Measurements from ENCODE around the gene CDC37L1. TPM values are rescaled to one million over a fixed set of nuclear protein-coding genes. Genes with fewer than 3 reads are reported as not detected.

The CDC37L1 gene
- total RNA-seq, 4 donors from 2014 or later = 33.8 to 44.6 (median 37.3) TPM

GRCh38 chr9:4684820-4685219, 5.5 kb downstream of the CDC37L1 start:
- 94 to 95% methylated on average over 4 of the region's 4 CpGs for WGBS, 2 donors
- no peak overlapping the region for H3K27ac ChIP-seq

DNA sequence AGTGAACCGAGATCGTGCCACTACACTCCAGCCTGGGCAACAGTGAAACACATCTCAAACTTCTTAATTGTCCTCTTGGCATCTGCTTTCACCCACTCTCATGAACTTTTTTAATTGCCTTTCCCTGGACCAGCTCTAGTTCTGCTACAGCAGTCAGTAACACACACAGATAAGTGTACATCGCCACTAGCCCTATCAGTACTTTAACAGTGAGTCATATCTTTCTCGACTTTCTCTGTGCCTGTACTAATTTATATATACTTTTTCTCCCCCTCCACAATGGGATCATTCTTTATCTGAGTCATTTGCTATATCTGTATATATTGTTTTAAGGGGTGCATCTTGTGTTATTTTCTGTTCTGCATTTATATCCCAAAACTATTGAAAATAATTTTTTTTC, 6.7 kb downstream of the CDC37L1 start:
- Histone ChIP-seq H3K4me1 (peaks cover 3 to 4% of the 10 kb centered on the region in 2 donors), H3K9me3 (no peaks in the 10 kb centered on the region), H3K27ac (no peak overlapping the region), H3K4me3 (replicated peaks in 1 of 3) (no peak overlapping the region), H3K27me3 (no peaks in the 10 kb centered on the region), H3K36me3 (peaks cover 4 to 5% of the 10 kb centered on the region in 2 donors)
- no peak for TF ChIP-seq POLR2A (IDR thresholded peaks at IDR 0.05)
- no peak for TF ChIP-seq CTCF (IDR thresholded peaks at IDR 0.05)
- no peak for DNase-seq
- intact Hi-C loops (cut with DNase I) = no loop called here
- 89 to 93% methylated on average over 4 of the region's 4 CpGs for WGBS, 2 donors

More at GRCh38 chr9:4684820-4685219, 5.5 kb downstream of the CDC37L1 start:
- Histone ChIP-seq H3K9me3 (no peaks in the 10 kb centered on the region), H3K27me3 (no peaks in the 10 kb centered on the region), H3K36me3 (peaks cover 4 to 5% of the 10 kb centered on the region in 2 donors), H3K4me1 (peaks cover 9 to 12% of the 10 kb centered on the region in 2 donors), H3K4me3 (replicated peaks in 1 of 3) (no peak overlapping the region)
- intact Hi-C loops (cut with DNase I) = no loop called here
- DNase-seq = no peak
- TF ChIP-seq POLR2A (IDR thresholded peaks at IDR 0.05) (no peak), CTCF (IDR thresholded peaks at IDR 0.05) (no peak)

DNA sequence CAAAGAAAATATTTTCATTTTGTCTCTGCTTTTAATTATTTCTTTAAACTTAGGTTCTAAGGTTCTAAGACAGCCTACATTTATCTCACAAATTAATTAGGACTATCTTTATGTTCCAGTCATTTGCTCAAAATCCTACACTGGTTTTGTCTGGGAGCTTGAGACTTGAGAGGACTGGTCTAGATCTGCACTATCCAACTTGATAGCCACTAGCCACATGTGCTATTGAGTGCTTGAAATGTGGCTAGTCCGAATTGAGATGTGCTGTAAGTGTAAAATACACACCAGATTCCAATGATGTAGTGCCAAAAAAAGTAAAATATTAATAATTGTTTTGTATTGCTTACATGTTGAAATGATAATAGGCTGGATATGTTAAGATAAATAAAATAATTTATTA, 7.2 kb downstream of the CDC37L1 start:
- Histone ChIP-seq H3K4me3 (replicated peaks in 1 of 3) (no peak overlapping the region), H3K9me3 (no peaks in the 10 kb centered on the region), H3K4me1 (no peaks in the 10 kb centered on the region), H3K27ac (peak overlapping the region in 1 of 3 donors; percentile 13), H3K27me3 (no peaks in the 10 kb centered on the region), H3K36me3 (peaks cover 4 to 5% of the 10 kb centered on the region in 2 donors)
- intact Hi-C loops (cut with DNase I) = no loop called here
- DNase-seq = no peak
- WGBS, 2 donors = 72 to 82% methylated on average over 1 of the region's 1 CpG
- TF ChIP-seq CTCF (IDR thresholded peaks at IDR 0.05) = no peak
- TF ChIP-seq POLR2A (IDR thresholded peaks at IDR 0.05) = no peak

DNA sequence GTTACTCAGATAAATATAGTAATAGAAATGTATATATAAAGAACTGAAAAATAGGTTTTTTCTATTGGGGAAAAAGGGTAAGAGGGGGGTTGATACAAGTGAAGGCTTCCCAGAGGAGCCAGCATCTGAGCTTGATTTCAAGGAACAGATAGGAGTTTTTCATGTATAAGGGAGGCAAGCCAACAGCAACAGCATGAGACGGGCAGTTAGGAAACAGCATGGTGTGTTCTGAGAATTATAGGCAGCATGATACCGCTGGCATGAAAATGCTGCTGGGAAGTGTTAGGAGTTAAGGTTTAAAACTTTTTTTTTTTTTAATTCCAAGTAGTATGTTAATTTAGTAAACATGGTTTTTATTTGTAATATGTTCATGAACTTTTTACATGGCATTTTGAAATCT, 9.7 kb downstream of the CDC37L1 start:
- H3K4me1 ChIP-seq = no peaks in the 10 kb centered on the region
- intact Hi-C loops (cut with DNase I) = no loop called here
- H3K27me3 ChIP-seq = no peaks in the 10 kb centered on the region
- no peaks in the 10 kb centered on the region for H3K9me3 ChIP-seq
- DNase-seq = no peak
- peaks cover 6 to 8% of the 10 kb centered on the region in 2 donors for H3K36me3 ChIP-seq
- no peak overlapping the region for H3K27ac ChIP-seq
- H3K4me3 ChIP-seq (replicated peaks in 1 of 3) = no peak overlapping the region
- WGBS, 2 donors = 67 to 90% methylated on average over 2 of the region's 2 CpGs
- TF ChIP-seq POLR2A (IDR thresholded peaks at IDR 0.05) (no peak), CTCF (IDR thresholded peaks at IDR 0.05) (no peak)

- peak in 1 of 2 donors; percentile 22 for DNase-seq
- peaks cover 8 to 13% of the 10 kb centered on the region in 2 donors for H3K36me3 ChIP-seq
- no peak overlapping the region for H3K27ac ChIP-seq
- H3K27me3 ChIP-seq = no peaks in the 10 kb centered on the region
- 88 to 98% methylated on average over 1 of the region's 1 CpG for WGBS, 2 donors
- H3K4me3 ChIP-seq (replicated peaks in 1 of 3) = no peak overlapping the region
- TF ChIP-seq CTCF (IDR thresholded peaks at IDR 0.05) (no peak), POLR2A (IDR thresholded peaks at IDR 0.05) (no peak)
- no peaks in the 10 kb centered on the region for H3K9me3 ChIP-seq
- intact Hi-C loops (cut with DNase I) = no loop called here
- H3K4me1 ChIP-seq = no peaks in the 10 kb centered on the region
These were observed 10.3 kb downstream of the CDC37L1 start for GRCh38 chr9:4689687-4690104.

All from thyroid gland (tissue), 4 donors.